K562 (cell line): ENCODE results near the gene ITSN2. TPM values are rescaled to one million over a fixed set of nuclear protein-coding genes. Genes with fewer than 3 reads are reported as not detected.

Experiments
- ATAC-seq: fragments of 200-7000 bp; cut with Tn5 transposase; 3 replicates; pipeline ENCODE4 v1.9.1; 2020; ENCODE audit warnings: moderate library complexity
- BruUV-seq: library from RNA; stranded (reverse); fragments of 400-500 nt; replicated peaks from 2 replicates; lab custom pipeline; 2021; lab: Mats Ljungman, UMichigan
- CTCF ChIA-PET: fragments of 300-600 bp; formaldehyde crosslinking; extraction: SDS; loops from one replicate; lab custom pipeline; 2021; ENCODE audit warnings: low intra/inter-chr PET ratio; lab: Yijun Ruan, JAX
- POLR2A ChIA-PET: fragments of 300-600, 350-650 bp; sonication (Branson Sonifier 250); formaldehyde crosslinking; extraction: SDS; loops from one replicate; lab custom pipeline; 2021; ENCODE audit warnings: antibody characterized with exemption, inconsistent platforms; lab: Yijun Ruan, JAX
- DNase-seq, 4 experiments: peaks; one replicate each; pipeline versions ENCODE4 v3.0.0 to v3.0.0-alpha.2; 2011 to 2018; ENCODE audit warnings: low spot score in 3 of 4, mixed read lengths in 3 of 4; ENCODE audit errors: extremely low read depth in 1 of 4
- FAIRE-seq: peaks from 2 replicates; lab custom pipeline; 2011; peaks lifted over from hg19 to GRCh38; lab: Jason Lieb, UNC
- H2AFZ ChIP-seq: 2 replicates; pipeline ENCODE4 v1.6.0; 2011; ENCODE audit warnings: low read depth, low read length, control low read depth, inconsistent platforms
- H3K27ac ChIP-seq: fragments of 200-600 bp; 3 replicates; pipeline ENCODE4 v1.8.0; 2011; ENCODE audit warnings: low read depth, mild to moderate bottlenecking, control low read depth, inconsistent platforms, low read length, moderate library complexity, mixed read lengths; ENCODE audit errors: extremely low read depth
- H3K27me3 ChIP-seq, 2 experiments: fragments of 300-600 bp in 1 of 2; 2 replicates in 1 of 2; 3 replicates in 1 of 2; pipeline versions ENCODE4 v1.6.0 to v1.8.0; 2011; ENCODE audit warnings: inconsistent platforms in 2 of 2, low read length in 2 of 2, mild to moderate bottlenecking in 1 of 2, mixed read lengths in 1 of 2, moderate library complexity in 1 of 2; ENCODE audit not compliant: control insufficient read depth in 2 of 2, insufficient read depth in 2 of 2
- H3K36me3 ChIP-seq: fragments of 300-600 bp; 3 replicates; pipeline ENCODE4 v1.8.0; 2011; ENCODE audit warnings: mild to moderate bottlenecking, low read length, inconsistent platforms; ENCODE audit not compliant: control insufficient read depth, insufficient read depth
- H3K4me1 ChIP-seq, 2 experiments: fragments of 200-600 bp in 1 of 2; replicated peaks in 1 of 2; 2 replicates in 1 of 2; 3 replicates in 1 of 2; pipeline versions ENCODE4 v1.5.1 to v1.8.0; 2011; ENCODE audit warnings: inconsistent platforms in 2 of 2, low read length in 2 of 2, mild to moderate bottlenecking in 1 of 2, mixed read lengths in 1 of 2, moderate library complexity in 1 of 2; ENCODE audit not compliant: control insufficient read depth in 2 of 2, insufficient read depth in 2 of 2
- H3K4me2 ChIP-seq: 2 replicates; pipeline ENCODE4 v1.6.1; 2011; ENCODE audit warnings: low read length, control low read depth, inconsistent platforms, mixed read lengths; ENCODE audit not compliant: insufficient read depth
- H3K4me3 ChIP-seq: fragments of 200-600 bp; sonication (generic), shearing (Covaris generic); 2 replicates; pipeline ENCODE4 v1.5.1; 2016; ENCODE audit warnings: control low read depth, inconsistent platforms
- H3K79me2 ChIP-seq: fragments of 200-600 bp; 3 replicates; pipeline ENCODE4 v1.8.0; 2011; ENCODE audit warnings: low read length, inconsistent platforms; ENCODE audit not compliant: control insufficient read depth, insufficient read depth
- H3K9ac ChIP-seq, 2 experiments: 2 replicates each; pipeline versions ENCODE4 v1.6.0 to v1.6.1; 2011; ENCODE audit warnings: low read depth in 2 of 2, low read length in 2 of 2, control low read depth in 1 of 2, inconsistent platforms in 1 of 2, mild to moderate bottlenecking in 1 of 2, mixed read lengths in 1 of 2; ENCODE audit not compliant: insufficient read depth in 1 of 2
- H3K9me1 ChIP-seq: one replicate; pipeline ENCODE4 v1.6.0; 2011; ENCODE audit warnings: inconsistent platforms, mild to moderate bottlenecking, low read length, moderate library complexity; ENCODE audit not compliant: control insufficient read depth, insufficient read depth
- H3K9me3 ChIP-seq: replicated peaks from 2 replicates; pipeline ENCODE4 v1.5.1; 2011; ENCODE audit warnings: low read depth, low read length, inconsistent platforms; ENCODE audit not compliant: control insufficient read depth, insufficient read depth
- H4K20me1 ChIP-seq: replicated peaks from 2 replicates; pipeline ENCODE4 v1.6.1; 2011; ENCODE audit warnings: low read length, inconsistent platforms, mixed read lengths; ENCODE audit not compliant: control insufficient read depth, insufficient read depth
- ARID1B ChIP-seq: fragments of 450-650 bp; IDR thresholded peaks from 2 replicates; pipeline ENCODE4 v1.6.1; 2016; ENCODE audit warnings: antibody characterized with exemption, mild to moderate bottlenecking, inconsistent platforms
- BCL6 ChIP-seq: fragments of 250-450 bp; sonication (Bioruptor Pico); IDR thresholded peaks from 2 replicates; pipeline ENCODE4 v1.4.0; 2020
- BMI1 ChIP-seq: fragments of 150-350 bp; IDR thresholded peaks from 2 replicates; pipeline ENCODE4 v1.6.1; 2014; ENCODE audit warnings: low read length
- BRD4 ChIP-seq: fragments of 200-600 bp; sonication (generic); IDR thresholded peaks from 2 replicates; pipeline ENCODE4 v1.6.1; 2017; ENCODE audit warnings: inconsistent platforms
- HOXB6 ChIP-seq: fragments of 250-450 bp; sonication (Bioruptor Pico); IDR thresholded peaks from 2 replicates; pipeline ENCODE4 v1.5.1; 2022; ENCODE audit warnings: mild to moderate bottlenecking, borderline replicate concordance
- MAZ ChIP-seq, 2 experiments: fragments of 450-650 bp in 1 of 2; sonication (generic) in 1 of 2; formaldehyde crosslinking; IDR thresholded peaks in 1 of 2; conservative IDR thresholded peaks in 1 of 2; 2 replicates each; pipeline versions ENCODE4 v1.4.0 to v1.5.0; 2020; ENCODE audit warnings: mild to moderate bottlenecking in 1 of 2, missing genetic modification reagents in 1 of 2
- NCOR1 ChIP-seq: fragments of 450-650 bp; IDR thresholded peaks from 2 replicates; pipeline ENCODE4 v1.6.1; 2016; ENCODE audit warnings: mild to moderate bottlenecking, moderate library complexity
- POLR2AphosphoS5 ChIP-seq: IDR thresholded peaks from 2 replicates; pipeline ENCODE4 v1.6.1; 2011; ENCODE audit warnings: mild to moderate bottlenecking, low read depth, low read length, moderate library complexity; ENCODE audit not compliant: control insufficient read depth, insufficient read depth
- TEAD4 ChIP-seq, 2 experiments: sonication (generic) in 1 of 2; formaldehyde crosslinking in 1 of 2; IDR thresholded peaks; 2 replicates each; pipeline versions ENCODE4 v1.6.1 to v1.8.0; 2012 to 2022; ENCODE audit warnings: borderline replicate concordance in 1 of 2, inconsistent platforms in 1 of 2, low read length in 1 of 2, mild to moderate bottlenecking in 1 of 2, missing genetic modification reagents in 1 of 2
- U2AF1 ChIP-seq: fragments of 200-400 bp; formaldehyde crosslinking; optimal IDR thresholded peaks from 2 replicates; pipeline ENCODE3; 2017; ENCODE audit warnings: mild to moderate bottlenecking, low read depth, low read length, moderate library complexity
- WGBS: fragments of 100-300 bp; shearing (Covaris generic); methylation state at CpG from one replicate; pipeline ENCODE4 v1.1.6; 2016; ENCODE audit warnings: low coverage, mixed read lengths; ENCODE audit not compliant: insufficient coverage; ENCODE audit errors: missing lambda C conversion rate; 5-methylcytosine and 5-hydroxymethylcytosine counted together
- in situ Hi-C: fragments of 300-500 bp; cut with MboI; formaldehyde crosslinking; loops from 4 replicates; pipeline ENCODE4 v1.15.0; 2018; ENCODE audit warnings: inconsistent platforms, mixed read lengths
- intact Hi-C: fragments of 100-400 bp; cut with micrococcal nuclease; formaldehyde crosslinking; loops from 2 replicates; pipeline ENCODE4 v1.14.2; 2022
- polyA plus RNA-seq, 8 experiments: library from polyadenylated mRNA; depleted of rRNA in 4 of 8; stranded (reverse) in 5 of 8; unstranded in 3 of 8; fragments of >200 nt; fragmentation: Nextera tagmentation in 2 of 8; fragmentation: Illumina TruSeq in 1 of 8; extraction: Ambion mirVana in 2 of 8; extraction: Trizol in 1 of 8; gene quantifications; 2 replicates each; pipeline versions ENCODE4 v1.2.1 to v1.2.3, GENCODE V29; 2011 to 2014; ENCODE audit warnings: inconsistent platforms in 1 of 8, missing spikeins in 1 of 8
- total RNA-seq, 7 experiments: library from RNA; depleted of rRNA in 6 of 7; stranded (reverse); fragments of >200 nt in 6 of 7; fragmentation: Illumina TruSeq in 2 of 7; extraction: Trizol in 2 of 7; gene quantifications; 2 replicates each; pipeline versions ENCODE4 v1.2.1 to v1.2.3, GENCODE V29; 2011 to 2021; ENCODE audit warnings: low replicate concordance in 1 of 7

Gene ITSN2
- total and polyA plus RNA-seq, 9 of the 15 experiments (the other 6 are each of a cell fraction or from before 2014, with no cell fraction given), result 6.6 to 19.9 (median 15.2) TPM

DNA sequence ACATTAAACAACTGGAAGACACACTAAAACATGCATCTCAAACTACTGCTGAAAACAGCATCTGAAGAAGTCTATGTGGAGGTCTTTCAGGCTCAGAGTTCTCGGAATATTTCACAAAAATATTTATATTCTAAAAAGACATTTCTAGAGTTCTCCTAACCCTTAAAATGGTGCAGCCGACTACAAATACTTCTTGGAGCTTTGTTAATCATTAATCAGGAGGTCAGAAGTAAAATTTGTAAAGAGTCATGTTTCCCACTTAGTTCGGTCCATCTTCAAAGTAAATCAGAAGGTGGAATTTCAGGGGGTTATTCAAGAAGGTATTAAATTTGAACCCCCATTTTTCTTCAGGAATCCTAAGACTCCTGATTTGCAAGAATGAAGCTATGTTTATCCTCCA, 112.7 kb downstream of the ITSN2 start (continued):
- TF ChIP-seq BMI1 (no peak), MAZ (CRISPR knock-in tag; conservative IDR thresholded peaks at IDR 0.05 in 1 of 2, IDR thresholded peaks at IDR 0.05 in 1 of 2) (no peak), ARID1B (no peak)

DNA sequence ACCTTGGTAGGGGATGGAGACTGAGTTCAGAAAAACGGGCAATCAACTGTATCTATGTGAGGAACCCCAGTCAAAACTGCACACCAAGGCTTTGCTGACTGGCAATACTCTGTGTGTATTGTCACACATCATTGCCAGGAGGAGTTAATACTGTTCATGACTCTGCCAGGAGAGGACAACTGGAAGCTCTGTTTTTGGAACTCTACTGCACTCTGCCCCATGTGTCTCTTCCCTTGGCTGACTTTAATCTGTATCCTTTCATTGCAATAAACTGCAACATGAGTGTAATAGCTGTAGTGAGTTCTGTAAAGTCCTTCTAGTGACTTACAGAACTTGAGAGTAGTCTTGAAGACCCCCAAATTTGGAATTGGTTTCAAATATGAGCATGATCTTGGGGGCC, 113.2 kb downstream of the ITSN2 start:
- intact Hi-C loops, result no loop called here
- no peaks in the 10 kb centered on the region for H3K4me1 ChIP-seq
- H3K4me2 ChIP-seq, result no peak overlapping the region
- peaks cover 12% of the 10 kb centered on the region for H3K36me3 ChIP-seq
- H3K9ac ChIP-seq, result no peak overlapping the region
- H4K20me1 ChIP-seq, result no peaks in the 10 kb centered on the region
- in situ Hi-C loops, result no loop called here
- TF ChIP-seq BCL6 (CRISPR knock-in tag) (no peak), TEAD4 (IDR thresholded peaks at IDR 0.05; ENCODE audit: low read length) (no peak), TEAD4 (CRISPR knock-in tag; IDR thresholded peaks at IDR 0.05; ENCODE audit: borderline replicate concordance) (no peak), NCOR1 (no peak), U2AF1 (no peak), HOXB6 (no peak), BRD4 (no peak), POLR2AphosphoS5 (no peak)
- H3K4me3 ChIP-seq, result no peak overlapping the region
- no peaks in the 10 kb centered on the region for H3K27me3 ChIP-seq
- FAIRE-seq (no peak), DNase-seq (no peak), ATAC-seq (no peak)
- no peaks in the 10 kb centered on the region for H3K9me3 ChIP-seq
- no peaks in the 10 kb centered on the region for H3K9me1 ChIP-seq
- no peak overlapping the region for H3K27ac ChIP-seq
- H2AFZ ChIP-seq, result no peak overlapping the region
- CTCF ChIA-PET, result no interaction called here
- POLR2A ChIA-PET, result interaction anchor here (0.6 to 1.2 kb wide), 2 partner anchors 11 to 33 kb away, joined by 3 to 4 read pairs; no protein-coding TSS in a partner anchor
- 38% methylated on average over 1 of the region's 1 CpG for WGBS
- H3K79me2 ChIP-seq, result no peaks in the 10 kb centered on the region
- BruUV-seq, result no TSS peak
